Measurements from ENCODE around the gene SLC41A3. TPM values are rescaled to one million over a fixed set of nuclear protein-coding genes. Genes with fewer than 3 reads are reported as not detected.

Gene SLC41A3
- total RNA-seq, 1 experiment from 2014 or later = 35.5 TPM

DNA sequence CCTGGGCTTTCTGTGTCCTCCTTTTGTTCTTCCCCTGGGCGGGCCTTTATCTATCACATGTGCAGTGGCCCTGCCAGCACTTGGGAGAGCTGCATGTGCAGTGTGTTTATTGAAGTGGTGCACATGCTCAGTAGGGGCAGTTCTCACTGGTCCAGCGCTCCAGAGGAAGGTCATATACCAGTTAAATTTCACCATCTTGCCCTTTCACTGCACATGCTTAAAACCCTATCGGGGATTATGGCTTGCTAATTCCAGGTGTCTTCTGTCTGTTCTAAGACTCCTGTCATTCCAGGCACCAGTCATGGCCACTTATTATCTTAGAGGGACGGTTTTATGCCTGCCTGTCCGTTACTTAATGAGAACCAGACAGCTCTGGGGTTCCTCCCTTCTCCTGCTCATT lies 62.7 kb downstream of the SLC41A3 start:
- H4K5ac ChIP-seq (ENCODE audit: insufficient read length, low read depth, low read length) = no peak overlapping the region
- no peak overlapping the region for H3K18ac ChIP-seq (ENCODE audit: insufficient read length, low read depth, low read length)
- no peak overlapping the region for H2BK15ac ChIP-seq (ENCODE audit: low read depth, low read length)
- no peak overlapping the region for H4K91ac ChIP-seq (ENCODE audit: insufficient read length, low read depth, low read length)
- TF ChIP-seq CTCF (conservative IDR thresholded peaks at IDR 0.05) = no peak
- peaks cover 33 to 35% of the 10 kb centered on the region in 2 experiments for H3K4me1 Mint-ChIP-seq
- H2BK5ac ChIP-seq (ENCODE audit: insufficient read length, low read length) = no peak overlapping the region
- H3K14ac ChIP-seq (ENCODE audit: insufficient read depth, low read length) = no peak overlapping the region
- no peak overlapping the region for H2BK12ac ChIP-seq (ENCODE audit: insufficient read length, low read depth, low read length)
- H3K9ac ChIP-seq (ENCODE audit: extremely low read depth, insufficient read length, low read length) = no peak overlapping the region
- no peaks in the 10 kb centered on the region for H4K20me1 ChIP-seq (ENCODE audit: control insufficient read depth, insufficient read depth, insufficient read length)
- no peak overlapping the region for H4K8ac ChIP-seq (replicated peaks; ENCODE audit: insufficient read length, low read depth, low read length)
- H3K9me3 Mint-ChIP-seq = no peaks in the 10 kb centered on the region
- H3K79me2 ChIP-seq (ENCODE audit: insufficient read depth, low read length) = no peaks in the 10 kb centered on the region
- H3K27me3 ChIP-seq (ENCODE audit: insufficient read depth, low read length) = no peaks in the 10 kb centered on the region
- H3K23ac ChIP-seq (ENCODE audit: insufficient read length, low read depth, low read length) = no peak overlapping the region
- no peak overlapping the region for H2BK120ac ChIP-seq (ENCODE audit: low read depth, low read length, poor library complexity, severe bottlenecking)
- no peak overlapping the region for H3T11ph ChIP-seq (ENCODE audit: low read length)
- H3K4ac ChIP-seq (ENCODE audit: low read depth, low read length) = no peak overlapping the region
- peaks cover 9 to 27% (median 22%) of the 10 kb centered on the region in 3 experiments; a peak in 5 of 7 replicates for H3K36me3 Mint-ChIP-seq (ENCODE audit: insufficient read depth in 1 of 3, low read depth in 3 of 3)
- H3K9me3 ChIP-seq (ENCODE audit: control insufficient read depth, low read depth, low read length) = no peaks in the 10 kb centered on the region
- H3K4me1 ChIP-seq (ENCODE audit: insufficient read depth, low read length) = peaks cover 6% of the 10 kb centered on the region; the same call in 1 of the 2 replicates
- WGBS (ENCODE audit: extremely low coverage, insufficient read length, low lambda C conversion rate) = no CpG with 5 or more reads among the region's 5 CpGs
- H3K4me2 ChIP-seq (ENCODE audit: insufficient read depth, insufficient read length, low read length) = no peak overlapping the region
- H2AK5ac ChIP-seq (ENCODE audit: insufficient read length, low read length) = no peak overlapping the region
- H3K27me3 Mint-ChIP-seq (ENCODE audit: low read depth) = no peaks in the 10 kb centered on the region; the same call in 1 of the 2 replicates
- no peak overlapping the region for H3K4me3 Mint-ChIP-seq
- no peaks in the 10 kb centered on the region for H3K23me2 ChIP-seq (ENCODE audit: insufficient read length, low read depth, low read length, poor library complexity, severe bottlenecking)
- H3K79me1 ChIP-seq (ENCODE audit: insufficient read depth, low read depth, low read length, poor library complexity, severe bottlenecking) = no peaks in the 10 kb centered on the region
- H2AFZ ChIP-seq (ENCODE audit: low read length) = no peak overlapping the region
- DNase-seq = peak; percentile 21
- H3K56ac ChIP-seq (ENCODE audit: insufficient read length, low read depth, low read length) = no peak overlapping the region
- H2BK20ac ChIP-seq (ENCODE audit: low read depth, low read length, poor library complexity, severe bottlenecking) = no peak overlapping the region
- H3K27ac ChIP-seq (ENCODE audit: insufficient read length, low read depth, low read length) = no peak overlapping the region
- peak overlapping the region in 2 of 3 experiments; percentile 71 to 80; a peak in 3 of 7 replicates for H3K27ac Mint-ChIP-seq
